GM21360 (cell line): Measurements from ENCODE around the gene INPP5E.

Source experiments
- ATAC-seq: cut with Tn5 transposase; IDR thresholded peaks from one replicate; pipeline ENCODE4 v1.9.1; 2021; ENCODE audit warnings: mild to moderate bottlenecking, moderate library complexity; ENCODE audit not compliant: unreplicated experiment

Gene INPP5E

GRCh38 chr9:136473354-136473721 lies 33.7 kb upstream of the INPP5E start:
- ATAC-seq: no peak

- ATAC-seq: no peak
Measured at GRCh38 chr9:136472640-136473353, 33.2 kb upstream of the INPP5E start.

GRCh38 chr9:136471802-136472487 lies 32.3 kb upstream of the INPP5E start:
- no peak for ATAC-seq

GRCh38 chr9:136470792-136471469 lies 31.3 kb upstream of the INPP5E start:
- ATAC-seq: no peak

- ATAC-seq: no peak
Measured at GRCh38 chr9:136470356-136470755, 30.7 kb upstream of the INPP5E start.

GRCh38 chr9:136467766-136468165 lies 28.1 kb upstream of the INPP5E start:
- no peak for ATAC-seq

GRCh38 chr9:136466155-136466541 lies 26.5 kb upstream of the INPP5E start:
- ATAC-seq: no peak

- ATAC-seq: no peak
Measured at GRCh38 chr9:136465500-136466154, 26.0 kb upstream of the INPP5E start.

GRCh38 chr9:136464241-136464640 lies 24.6 kb upstream of the INPP5E start:
- no peak for ATAC-seq

- ATAC-seq: no peak
Measured at GRCh38 chr9:136463578-136463977, 23.9 kb upstream of the INPP5E start.

GRCh38 chr9:136462664-136463063 lies 23.0 kb upstream of the INPP5E start:
- no peak for ATAC-seq

GRCh38 chr9:136460772-136461325 lies 21.2 kb upstream of the INPP5E start:
- ATAC-seq: no peak

- no peak for ATAC-seq
Measured at GRCh38 chr9:136459425-136459824, 19.8 kb upstream of the INPP5E start.

GRCh38 chr9:136457326-136457725 lies 17.7 kb upstream of the INPP5E start:
- no peak for ATAC-seq

- no peak for ATAC-seq
Measured at GRCh38 chr9:136456258-136456657, 16.6 kb upstream of the INPP5E start.

GRCh38 chr9:136455043-136456002 lies 15.7 kb upstream of the INPP5E start:
- no peak for ATAC-seq

GRCh38 chr9:136454026-136454796 lies 14.6 kb upstream of the INPP5E start:
- no peak for ATAC-seq

- ATAC-seq: no peak
Measured at GRCh38 chr9:136453326-136453725, 13.7 kb upstream of the INPP5E start.

- ATAC-seq: no peak
Measured at GRCh38 chr9:136451221-136451877, 11.7 kb upstream of the INPP5E start.
